ENCODE data around the gene JAK2. TPM values are rescaled to one million over a fixed set of nuclear protein-coding genes. Genes with fewer than 3 reads are reported as not detected.
A peak's percentile ranks its signal among the peaks of the same experiment; 100 is the strongest.
"Not testable (repeated sequence)": the region's sequence is repeated elsewhere in the genome, so short reads cannot be mapped to it uniquely, and the experiment has no call there.

JAK2 gene
- 12.9 TPM for polyA plus RNA-seq
- long read RNA-seq, donor 1 = 0 reads
- long read RNA-seq, donor 2 = 0 reads
- long read RNA-seq, donor 3 = 0 reads
- long read RNA-seq, donor 4 = 0 reads
- long read RNA-seq, donor 5, full-length matches to known transcripts = 1 of 1 reads
- long read RNA-seq, donor 5, partial matches to known transcripts = 0 of 1 reads
- long read RNA-seq, donor 5, other reads (novel, unspliced or antisense) = 0 of 1 reads
- long read RNA-seq, donor 6 = 0 reads
- long read RNA-seq, donor 7 = 0 reads
- long read RNA-seq, donor 8, full-length matches to known transcripts = 1 of 1 reads
- long read RNA-seq, donor 8, partial matches to known transcripts = 0 of 1 reads
- long read RNA-seq, donor 8, other reads (novel, unspliced or antisense) = 0 of 1 reads
- long read RNA-seq, donor 9 = 0 reads
- long read RNA-seq, donor 10 = 0 reads
- long read RNA-seq, donor 11 = 0 reads

DNA sequence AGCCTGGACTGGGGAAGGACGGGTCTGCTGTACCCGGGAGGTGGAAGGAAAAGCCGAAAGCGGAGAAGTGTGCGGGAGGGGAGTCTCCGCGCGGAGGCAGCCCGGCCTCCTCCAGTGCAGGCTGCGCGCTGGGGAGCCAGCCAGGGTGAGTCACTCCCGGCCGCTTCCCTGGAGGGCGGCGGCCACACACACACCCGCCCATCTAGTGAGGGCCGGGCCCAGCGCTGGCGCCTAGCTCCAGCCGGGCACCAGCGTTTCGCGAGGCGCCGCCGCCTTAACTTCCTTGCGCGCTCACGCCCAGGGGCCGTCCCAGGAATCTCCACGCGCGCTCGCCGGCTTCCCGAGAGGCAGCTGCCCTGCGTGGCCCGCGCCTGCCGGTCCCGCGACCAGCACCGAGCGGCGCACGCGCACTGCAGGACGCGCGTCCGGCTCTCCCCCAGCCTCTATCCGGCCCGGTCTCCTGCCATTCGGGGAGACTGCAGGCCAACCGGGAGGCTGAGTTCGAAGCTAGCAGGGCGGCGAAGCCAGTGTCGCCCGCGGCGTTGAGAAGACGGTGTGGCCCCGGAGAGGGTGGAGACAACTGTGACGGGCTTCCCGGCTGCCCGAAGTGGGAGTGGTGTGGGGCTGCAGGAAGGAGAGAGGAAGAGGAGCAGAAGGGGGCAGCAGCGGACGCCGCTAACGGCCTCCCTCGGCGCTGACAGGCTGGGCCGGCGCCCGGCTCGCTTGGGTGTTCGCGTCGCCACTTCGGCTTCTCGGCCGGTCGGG is at the start of gene JAK2:
JAK2 (plus strand) TSS at position 652 of the 765 bp plus-strand sequence. CDS start 36,716 bp downstream, outside the sequence.
- Histone ChIP-seq H3K36me3 (ENCODE audit: control insufficient read depth, insufficient read depth, low read length) (no peaks in the 10 kb centered on the region), H3K27ac (ENCODE audit: low read length) (peak within 1 kb of the TSS; percentile 97), H3K4me3 (ENCODE audit: low read length) (peak within 1 kb of the TSS; percentile 61), H3K4me1 (ENCODE audit: control insufficient read depth, insufficient read depth, low read length) (peaks cover 14% of the 10 kb centered on the region), H3K9me3 (ENCODE audit: control insufficient read depth, low read depth, low read length) (no peaks in the 10 kb centered on the region), H3K27me3 (ENCODE audit: control insufficient read depth, insufficient read depth, low read length) (no peaks in the 10 kb centered on the region)
- peak; percentile 91 to 96 for DNase-seq
- WGBS (ENCODE audit: insufficient coverage, low lambda C conversion rate) = no CpG with 5 or more reads among the region's 84 CpGs

- Histone ChIP-seq H3K4me3 (ENCODE audit: low read length) (no peak overlapping the region), H3K27me3 (ENCODE audit: control insufficient read depth, insufficient read depth, low read length) (no peaks in the 10 kb centered on the region), H3K4me1 (ENCODE audit: control insufficient read depth, insufficient read depth, low read length) (no peaks in the 10 kb centered on the region), H3K27ac (ENCODE audit: low read length) (no peak overlapping the region), H3K9me3 (ENCODE audit: control insufficient read depth, low read depth, low read length) (no peaks in the 10 kb centered on the region), H3K36me3 (ENCODE audit: control insufficient read depth, insufficient read depth, low read length) (no peaks in the 10 kb centered on the region)
- no peak for DNase-seq
- WGBS (ENCODE audit: insufficient coverage, low lambda C conversion rate) = 100% methylated on average over 2 of the region's 3 CpGs
These were observed 48.8 kb upstream of the JAK2 start for GRCh38 chr9:4936277-4936676.

DNA sequence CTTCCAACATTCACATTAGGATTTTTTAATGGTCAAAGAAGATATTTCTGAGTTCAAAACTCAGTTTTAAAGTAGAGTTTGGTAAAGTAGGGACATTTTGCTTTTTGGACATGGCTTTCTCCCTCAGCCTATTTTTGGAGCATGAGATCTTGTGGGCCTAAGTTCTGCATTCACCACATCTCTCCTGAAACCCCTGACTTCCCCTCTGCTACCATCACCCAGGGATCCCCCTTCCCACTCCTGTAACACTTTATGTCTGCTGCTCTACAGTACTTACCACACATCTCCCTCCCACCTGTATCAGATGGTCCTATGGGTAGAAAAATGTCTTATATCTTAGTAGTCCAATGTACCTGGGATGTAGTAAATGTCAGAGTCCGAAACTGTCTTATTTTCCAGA is 48.2 kb upstream of the JAK2 start:
- no peak overlapping the region for H3K27ac ChIP-seq (ENCODE audit: low read length)
- DNase-seq = no peak
- no peaks in the 10 kb centered on the region for H3K36me3 ChIP-seq (ENCODE audit: control insufficient read depth, insufficient read depth, low read length)
- no peaks in the 10 kb centered on the region for H3K27me3 ChIP-seq (ENCODE audit: control insufficient read depth, insufficient read depth, low read length)
- H3K4me3 ChIP-seq (ENCODE audit: low read length) = no peak overlapping the region
- no peaks in the 10 kb centered on the region for H3K9me3 ChIP-seq (ENCODE audit: control insufficient read depth, low read depth, low read length)
- H3K4me1 ChIP-seq (ENCODE audit: control insufficient read depth, insufficient read depth, low read length) = no peaks in the 10 kb centered on the region
- WGBS (ENCODE audit: insufficient coverage, low lambda C conversion rate) = 80% methylated on average over 1 of the region's 1 CpG

DNA sequence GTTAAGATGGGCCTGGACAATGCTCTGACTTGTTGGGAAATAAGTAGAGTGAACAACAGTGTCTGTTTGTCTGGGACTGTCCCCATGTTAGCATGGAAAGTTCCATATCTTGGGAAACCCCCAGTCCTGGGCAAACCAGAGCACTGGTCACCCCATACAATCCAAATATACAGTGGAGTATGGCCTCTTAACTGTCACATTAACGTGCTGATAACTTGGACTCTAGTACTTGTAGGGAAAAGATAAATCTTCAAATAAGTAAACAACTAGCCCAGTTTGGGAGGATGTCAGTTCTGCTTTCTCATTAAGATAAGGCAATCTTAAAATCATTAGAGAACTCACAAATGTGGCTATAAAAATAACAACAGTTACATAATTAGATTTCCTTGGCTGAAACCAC is 47.6 kb upstream of the JAK2 start:
- Histone ChIP-seq H3K36me3 (ENCODE audit: control insufficient read depth, insufficient read depth, low read length) (no peaks in the 10 kb centered on the region), H3K27ac (ENCODE audit: low read length) (no peak overlapping the region), H3K9me3 (ENCODE audit: control insufficient read depth, low read depth, low read length) (no peaks in the 10 kb centered on the region), H3K4me1 (ENCODE audit: control insufficient read depth, insufficient read depth, low read length) (no peaks in the 10 kb centered on the region), H3K4me3 (ENCODE audit: low read length) (no peak overlapping the region), H3K27me3 (ENCODE audit: control insufficient read depth, insufficient read depth, low read length) (no peaks in the 10 kb centered on the region)
- WGBS (ENCODE audit: insufficient coverage, low lambda C conversion rate) = no CpG with 5 or more reads among the region's 1 CpG
- no peak for DNase-seq

DNA sequence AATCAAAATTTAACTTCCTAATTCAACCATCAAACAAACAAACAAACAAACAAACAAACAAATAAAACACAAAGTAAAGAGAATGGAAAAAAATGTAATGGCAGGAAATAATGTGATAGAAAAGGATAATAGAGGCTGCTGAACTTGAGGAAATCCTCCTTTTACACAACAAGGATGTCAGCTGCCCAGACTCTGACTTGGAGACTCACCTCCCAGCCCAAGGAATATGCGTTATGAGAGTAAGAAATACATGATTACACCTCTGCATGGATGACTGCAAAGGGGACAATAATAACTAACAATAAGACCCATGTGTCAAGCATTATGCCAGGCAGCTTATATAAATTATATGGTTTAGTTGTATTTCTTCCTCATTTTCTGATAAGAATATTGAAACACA is 46.6 kb upstream of the JAK2 start:
- Histone ChIP-seq H3K36me3 (ENCODE audit: control insufficient read depth, insufficient read depth, low read length) (no peaks in the 10 kb centered on the region), H3K4me3 (ENCODE audit: low read length) (no peak overlapping the region), H3K9me3 (ENCODE audit: control insufficient read depth, low read depth, low read length) (no peaks in the 10 kb centered on the region), H3K27ac (ENCODE audit: low read length) (no peak overlapping the region), H3K27me3 (ENCODE audit: control insufficient read depth, insufficient read depth, low read length) (no peaks in the 10 kb centered on the region), H3K4me1 (ENCODE audit: control insufficient read depth, insufficient read depth, low read length) (no peaks in the 10 kb centered on the region)
- WGBS (ENCODE audit: insufficient coverage, low lambda C conversion rate) = no CpG with 5 or more reads among the region's 1 CpG
- DNase-seq = no peak

GRCh38 chr9:4939118-4939561 is 45.9 kb upstream of the JAK2 start:
- DNase-seq = no peak
- no peak overlapping the region for H3K27ac ChIP-seq (ENCODE audit: low read length)
- no peak overlapping the region for H3K4me3 ChIP-seq (ENCODE audit: low read length)
- H3K4me1 ChIP-seq (ENCODE audit: control insufficient read depth, insufficient read depth, low read length) = no peaks in the 10 kb centered on the region
- no peaks in the 10 kb centered on the region for H3K27me3 ChIP-seq (ENCODE audit: control insufficient read depth, insufficient read depth, low read length)
- no peaks in the 10 kb centered on the region for H3K36me3 ChIP-seq (ENCODE audit: control insufficient read depth, insufficient read depth, low read length)
- H3K9me3 ChIP-seq (ENCODE audit: control insufficient read depth, low read depth, low read length) = no peaks in the 10 kb centered on the region
- no CpG with 5 or more reads among the region's 1 CpG for WGBS (ENCODE audit: insufficient coverage, low lambda C conversion rate)

GRCh38 chr9:4942042-4942691 is 42.9 kb upstream of the JAK2 start:
- H3K27ac ChIP-seq (ENCODE audit: low read length); H3K4me1 ChIP-seq (ENCODE audit: control insufficient read depth, insufficient read depth, low read length); H3K36me3 ChIP-seq (ENCODE audit: control insufficient read depth, insufficient read depth, low read length); H3K9me3 ChIP-seq (ENCODE audit: control insufficient read depth, low read depth, low read length); H3K4me3 ChIP-seq (ENCODE audit: low read length); DNase-seq; H3K27me3 ChIP-seq (ENCODE audit: control insufficient read depth, insufficient read depth, low read length): not testable (repeated sequence)
- 29% methylated on average over 1 of the region's 7 CpGs for WGBS (ENCODE audit: insufficient coverage, low lambda C conversion rate)

- Histone ChIP-seq H3K4me3 (ENCODE audit: low read length) (no peak overlapping the region), H3K27ac (ENCODE audit: low read length) (no peak overlapping the region), H3K27me3 (ENCODE audit: control insufficient read depth, insufficient read depth, low read length) (no peaks in the 10 kb centered on the region), H3K4me1 (ENCODE audit: control insufficient read depth, insufficient read depth, low read length) (no peaks in the 10 kb centered on the region), H3K36me3 (ENCODE audit: control insufficient read depth, insufficient read depth, low read length) (no peaks in the 10 kb centered on the region), H3K9me3 (ENCODE audit: control insufficient read depth, low read depth, low read length) (no peaks in the 10 kb centered on the region)
- WGBS (ENCODE audit: insufficient coverage, low lambda C conversion rate) = no CpG with 5 or more reads among the region's 4 CpGs
- DNase-seq = no peak
These were observed 41.7 kb upstream of the JAK2 start for GRCh38 chr9:4943346-4943745.

DNA sequence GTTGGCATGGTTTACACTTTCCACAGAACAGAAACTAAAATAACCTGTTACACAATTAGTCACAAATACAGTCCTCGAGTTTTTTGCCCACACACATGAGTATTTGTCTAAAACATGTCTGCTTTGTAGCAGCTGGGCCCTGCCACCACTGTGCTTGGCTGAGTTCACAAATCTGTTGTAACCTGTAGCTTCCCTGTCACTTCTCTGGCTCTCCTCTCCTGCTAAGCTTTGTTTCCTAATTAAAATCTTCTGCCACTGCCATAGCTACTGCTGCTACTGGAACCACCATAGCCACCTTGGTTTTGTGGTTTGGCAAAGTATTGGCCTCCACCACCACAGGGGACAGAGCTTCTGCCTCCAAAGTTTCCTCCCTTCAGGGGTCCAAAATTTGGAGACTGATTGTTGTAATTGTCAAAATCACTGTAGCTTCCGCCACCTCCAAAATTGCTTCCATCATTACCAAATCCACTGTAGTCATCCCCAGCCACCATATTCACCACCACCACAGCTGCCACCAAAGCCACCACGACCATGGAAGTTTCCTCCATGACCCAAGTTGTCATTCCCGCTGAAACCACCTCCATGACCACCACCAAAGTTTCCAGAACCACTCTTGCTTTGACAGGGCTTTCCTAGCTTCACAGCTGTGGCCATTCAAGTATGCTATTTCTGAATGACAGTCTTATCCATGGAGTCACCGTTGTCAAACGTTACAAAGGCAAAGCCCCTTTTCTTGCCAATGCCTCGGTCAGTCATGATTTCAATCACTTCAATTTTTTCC is 40.5 kb upstream of the JAK2 start:
- WGBS (ENCODE audit: insufficient coverage, low lambda C conversion rate) = 100% methylated on average over 2 of the region's 7 CpGs
- H3K4me3 ChIP-seq (ENCODE audit: low read length); H3K9me3 ChIP-seq (ENCODE audit: control insufficient read depth, low read depth, low read length); DNase-seq; H3K4me1 ChIP-seq (ENCODE audit: control insufficient read depth, insufficient read depth, low read length); H3K27me3 ChIP-seq (ENCODE audit: control insufficient read depth, insufficient read depth, low read length); H3K36me3 ChIP-seq (ENCODE audit: control insufficient read depth, insufficient read depth, low read length); H3K27ac ChIP-seq (ENCODE audit: low read length): not testable (repeated sequence)

DNA sequence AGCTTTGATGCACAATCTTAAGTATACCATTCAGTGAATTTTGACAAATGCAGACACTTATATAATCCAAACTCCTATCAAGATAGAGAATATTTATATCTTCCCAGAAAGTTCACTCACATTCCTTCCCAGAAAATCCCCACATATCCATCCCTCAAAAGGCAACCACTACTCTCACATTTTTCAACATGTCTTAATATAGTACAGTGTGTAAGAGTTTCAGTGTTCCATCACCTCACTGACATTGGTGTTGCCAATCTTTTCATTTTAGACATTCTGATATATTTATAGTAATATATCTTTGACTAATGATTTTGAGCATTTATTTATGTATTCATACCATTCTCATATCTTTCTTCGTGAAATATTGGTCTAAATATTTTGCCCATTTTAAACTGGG is 38.1 kb upstream of the JAK2 start:
- Histone ChIP-seq H3K4me3 (ENCODE audit: low read length) (no peak overlapping the region), H3K36me3 (ENCODE audit: control insufficient read depth, insufficient read depth, low read length) (no peaks in the 10 kb centered on the region), H3K27ac (ENCODE audit: low read length) (no peak overlapping the region), H3K27me3 (ENCODE audit: control insufficient read depth, insufficient read depth, low read length) (no peaks in the 10 kb centered on the region), H3K9me3 (ENCODE audit: control insufficient read depth, low read depth, low read length) (no peaks in the 10 kb centered on the region), H3K4me1 (ENCODE audit: control insufficient read depth, insufficient read depth, low read length) (no peaks in the 10 kb centered on the region)
- no peak for DNase-seq
- 100% methylated on average over 1 of the region's 1 CpG for WGBS (ENCODE audit: insufficient coverage, low lambda C conversion rate)
